Effector memory CD8-positive, alpha-beta T cell (primary cell): ENCODE measurements around the gene NFKB2.

Experiments used
- ATAC-seq: fragments of 150-1000 bp; cut with Tn5 transposase; replicated peaks from 2 replicates; pipeline ENCODE4 v1.10.0; 2021; ENCODE audit warnings: mild to moderate bottlenecking, moderate library complexity
- DNase-seq, 3 experiments: peaks; one replicate each; pipeline ENCODE4 v3.0.0; 2021
- H3K27ac Mint-ChIP-seq, 2 donors: one replicate each; pipeline ENCODE4 v1.8.0; 2022; ENCODE audit warnings: mild to moderate bottlenecking in 2 of 2, mixed read lengths in 2 of 2, moderate library complexity in 2 of 2
- H3K27me3 Mint-ChIP-seq, 2 donors: one replicate each; pipeline ENCODE4 v1.8.0; 2022; ENCODE audit warnings: mixed read lengths in 2 of 2
- H3K36me3 Mint-ChIP-seq: one replicate; pipeline ENCODE4 v1.8.0; 2022; ENCODE audit warnings: mild to moderate bottlenecking, moderate library complexity, mixed read lengths; ENCODE audit not compliant: insufficient read depth
- H3K4me1 Mint-ChIP-seq, 2 donors: one replicate each; pipeline ENCODE4 v1.8.0; 2022; ENCODE audit warnings: low read depth in 2 of 2, mixed read lengths in 2 of 2
- H3K4me3 Mint-ChIP-seq, 2 donors: one replicate each; pipeline ENCODE4 v1.8.0; 2022; ENCODE audit warnings: mild to moderate bottlenecking in 2 of 2, mixed read lengths in 2 of 2, moderate library complexity in 2 of 2
- H3K9me3 Mint-ChIP-seq, 2 donors: one replicate each; pipeline ENCODE4 v1.8.0; 2022; ENCODE audit warnings: mixed read lengths in 2 of 2

NFKB2 gene

GRCh38 chr10:102418622-102419268 lies 23.2 kb downstream of the NFKB2 start, which contains the start of gene PSD:
Gene PSD (minus strand): TSS chr10:102418785. CDS start chr10:102417038, 1,747 bp downstream.
- peaks cover 35% of the 10 kb centered on the region for H3K36me3 Mint-ChIP-seq
- peak within 1 kb of the TSS in 1 of 2 donors; percentile 91 for H3K27ac Mint-ChIP-seq
- H3K9me3 Mint-ChIP-seq: no peaks in the 10 kb centered on the region
- H3K4me1 Mint-ChIP-seq: peaks cover 28% of the 10 kb centered on the region in 2 donors
- DNase-seq (no peak), ATAC-seq (no peak)
- H3K4me3 Mint-ChIP-seq: peak within 1 kb of the TSS; percentile 96 to 98
- peaks cover 27 to 49% of the 10 kb centered on the region in 2 donors for H3K27me3 Mint-ChIP-seq

GRCh38 chr10:102419269-102420180 lies 24.0 kb downstream of the NFKB2 start:
- DNase-seq (peak; percentile 59 to 69 (median 64)), ATAC-seq (peak; percentile 4)
- H3K36me3 Mint-ChIP-seq: peaks cover 37% of the 10 kb centered on the region
- no peaks in the 10 kb centered on the region for H3K9me3 Mint-ChIP-seq
- peak overlapping the region in 1 of 2 donors; percentile 91 for H3K27ac Mint-ChIP-seq
- peak overlapping the region; percentile 96 to 98 for H3K4me3 Mint-ChIP-seq
- H3K4me1 Mint-ChIP-seq: peaks cover 28 to 29% of the 10 kb centered on the region in 2 donors
- peaks cover 27 to 41% of the 10 kb centered on the region in 2 donors for H3K27me3 Mint-ChIP-seq

- Mint-ChIP-seq H3K36me3 (peaks cover 37% of the 10 kb centered on the region), H3K9me3 (no peaks in the 10 kb centered on the region), H3K27ac (peak overlapping the region; percentile 86 to 91), H3K27me3 (peaks cover 27 to 33% of the 10 kb centered on the region in 2 donors), H3K4me3 (peak overlapping the region; percentile 96 to 98), H3K4me1 (peaks cover 28 to 29% of the 10 kb centered on the region in 2 donors)
- no peak for DNase-seq
- ATAC-seq: no peak
Measured at GRCh38 chr10:102420181-102420713, 24.7 kb downstream of the NFKB2 start.

- H3K9me3 Mint-ChIP-seq: no peaks in the 10 kb centered on the region
- peak within 1 kb of the TSS; percentile 86 to 91 for H3K27ac Mint-ChIP-seq
- H3K36me3 Mint-ChIP-seq: peaks cover 34% of the 10 kb centered on the region
- ATAC-seq: peak; percentile 80
- peak; percentile 92 to 96 (median 95) for DNase-seq
- H3K4me1 Mint-ChIP-seq: peaks cover 28 to 33% of the 10 kb centered on the region in 2 donors
- peaks cover 21 to 27% of the 10 kb centered on the region in 2 donors for H3K27me3 Mint-ChIP-seq
- peak within 1 kb of the TSS; percentile 96 to 98 for H3K4me3 Mint-ChIP-seq
Measured at GRCh38 chr10:102420714-102421506, 25.4 kb downstream of the NFKB2 start, which contains the start of gene FBXL15. Gene FBXL15 (plus strand): TSS chr10:102420836. CDS start chr10:102421130, 294 bp downstream.

GRCh38 chr10:102421507-102421756 lies 25.9 kb downstream of the NFKB2 start:
- ATAC-seq: no peak
- Mint-ChIP-seq H3K36me3 (peaks cover 34% of the 10 kb centered on the region), H3K4me1 (peaks cover 32 to 33% of the 10 kb centered on the region in 2 donors), H3K27me3 (peaks cover 16 to 22% of the 10 kb centered on the region in 2 donors), H3K4me3 (peak overlapping the region; percentile 96 to 98), H3K9me3 (no peaks in the 10 kb centered on the region), H3K27ac (peak overlapping the region; percentile 86 to 91)
- no peak for DNase-seq

GRCh38 chr10:102421757-102422512 lies 26.4 kb downstream of the NFKB2 start:
- DNase-seq: no peak
- peak; percentile 5 for ATAC-seq
- H3K4me3 Mint-ChIP-seq: peak overlapping the region; percentile 96 to 98
- H3K27me3 Mint-ChIP-seq: peaks cover 14 to 17% of the 10 kb centered on the region in 2 donors
- peaks cover 33 to 34% of the 10 kb centered on the region in 2 donors for H3K4me1 Mint-ChIP-seq
- H3K27ac Mint-ChIP-seq: peak overlapping the region; percentile 21 to 86
- H3K36me3 Mint-ChIP-seq: peaks cover 34% of the 10 kb centered on the region
- H3K9me3 Mint-ChIP-seq: no peaks in the 10 kb centered on the region

- Mint-ChIP-seq H3K4me1 (peaks cover 34 to 35% of the 10 kb centered on the region in 2 donors), H3K27ac (peak overlapping the region; percentile 21 to 86), H3K9me3 (no peaks in the 10 kb centered on the region), H3K36me3 (peaks cover 34% of the 10 kb centered on the region), H3K4me3 (peak overlapping the region; percentile 96 to 98), H3K27me3 (peaks cover 7 to 10% of the 10 kb centered on the region in 2 donors)
- ATAC-seq (no peak), DNase-seq (no peak)
Measured at GRCh38 chr10:102422545-102423129, 27.1 kb downstream of the NFKB2 start.

GRCh38 chr10:102423372-102423968 lies 28.0 kb downstream of the NFKB2 start:
- Mint-ChIP-seq H3K27ac (no peak overlapping the region), H3K4me3 (peak overlapping the region; percentile 22 to 96), H3K27me3 (peaks cover 0 to 1% of the 10 kb centered on the region in 2 donors)

GRCh38 chr10:102424145-102424544 lies 28.6 kb downstream of the NFKB2 start:
- Mint-ChIP-seq H3K4me1 (peaks cover 27 to 31% of the 10 kb centered on the region in 2 donors), H3K9me3 (no peaks in the 10 kb centered on the region), H3K36me3 (peaks cover 30% of the 10 kb centered on the region), H3K27ac (no peak overlapping the region), H3K4me3 (no peak overlapping the region), H3K27me3 (no peaks in the 10 kb centered on the region)
- DNase-seq (no peak), ATAC-seq (no peak)

More at GRCh38 chr10:102423372-102423968, 28.0 kb downstream of the NFKB2 start:
- no peaks in the 10 kb centered on the region for H3K9me3 Mint-ChIP-seq
- peaks cover 30 to 34% of the 10 kb centered on the region in 2 donors for H3K4me1 Mint-ChIP-seq
- no peak for DNase-seq
- H3K36me3 Mint-ChIP-seq: peaks cover 34% of the 10 kb centered on the region
- no peak for ATAC-seq

GRCh38 chr10:102424916-102425315 lies 29.4 kb downstream of the NFKB2 start:
- H3K9me3 Mint-ChIP-seq: no peaks in the 10 kb centered on the region
- no peak overlapping the region for H3K27ac Mint-ChIP-seq
- DNase-seq (no peak), ATAC-seq (no peak)
- peaks cover 23 to 24% of the 10 kb centered on the region in 2 donors for H3K4me1 Mint-ChIP-seq
- H3K36me3 Mint-ChIP-seq: peaks cover 32% of the 10 kb centered on the region
- H3K4me3 Mint-ChIP-seq: no peak overlapping the region
- H3K27me3 Mint-ChIP-seq: no peaks in the 10 kb centered on the region

- no peak for ATAC-seq
- Mint-ChIP-seq H3K36me3 (peaks cover 27% of the 10 kb centered on the region), H3K27ac (peak overlapping the region in 1 of 2 donors; percentile 79), H3K9me3 (no peaks in the 10 kb centered on the region), H3K4me1 (peaks cover 18% of the 10 kb centered on the region in 2 donors), H3K27me3 (no peaks in the 10 kb centered on the region), H3K4me3 (no peak overlapping the region)
- no peak for DNase-seq
Measured at GRCh38 chr10:102425444-102425843, 29.9 kb downstream of the NFKB2 start.
